HG02678 (cell line): Measurements from ENCODE around the gene RUBCN.
A peak's percentile ranks its signal among the peaks of the same experiment; 100 is the strongest.
"Not testable (repeated sequence)": the region's sequence is repeated elsewhere in the genome, so short reads cannot be mapped to it uniquely, and the experiment has no call there.

Source experiments
- ATAC-seq: cut with Tn5 transposase; IDR thresholded peaks from one replicate; pipeline ENCODE4 v1.9.1; 2021; ENCODE audit warnings: mild to moderate bottlenecking, moderate library complexity; ENCODE audit not compliant: unreplicated experiment

The RUBCN gene

DNA sequence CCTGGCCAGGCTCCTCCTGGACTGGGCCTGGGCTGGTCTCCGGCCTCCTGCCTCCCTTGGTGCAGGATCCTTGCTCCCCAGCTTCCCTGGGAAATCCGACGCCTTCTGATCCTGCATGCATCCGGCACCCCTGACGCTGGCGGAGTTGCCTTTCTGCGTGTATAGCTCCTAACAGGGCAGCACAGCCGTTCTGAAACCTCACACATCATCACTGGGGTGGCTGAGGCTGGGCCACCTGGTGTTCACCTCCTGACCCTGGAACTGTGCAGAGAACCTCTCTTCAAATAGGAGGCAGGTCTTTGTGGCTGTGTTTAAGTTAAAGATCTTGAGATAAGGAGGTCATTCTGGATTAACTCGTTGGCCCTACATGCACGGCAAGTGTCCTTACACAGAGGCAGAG is 77.6 kb downstream of the RUBCN start:
- ATAC-seq, result peak; percentile 65

DNA sequence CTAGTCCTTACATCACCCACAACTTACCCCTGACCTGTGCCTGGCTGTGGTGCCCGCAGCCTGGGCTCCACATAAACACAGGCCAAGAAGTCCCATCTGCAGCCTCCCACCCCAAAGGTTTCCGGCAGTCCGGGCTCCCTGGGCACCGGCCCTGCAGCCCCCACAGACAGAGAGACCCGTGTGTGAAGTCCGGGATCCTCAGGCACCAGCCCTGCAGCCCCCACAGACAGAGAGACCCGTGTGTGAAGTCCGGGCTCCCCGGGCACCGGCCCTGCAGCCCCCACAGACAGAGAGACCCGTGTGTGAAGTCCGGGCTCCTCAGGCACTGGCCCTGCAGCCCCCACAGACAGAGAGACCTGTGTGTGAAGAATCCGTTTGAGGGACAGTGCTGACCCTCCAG is 78.0 kb downstream of the RUBCN start:
- ATAC-seq, result not testable (repeated sequence)

DNA sequence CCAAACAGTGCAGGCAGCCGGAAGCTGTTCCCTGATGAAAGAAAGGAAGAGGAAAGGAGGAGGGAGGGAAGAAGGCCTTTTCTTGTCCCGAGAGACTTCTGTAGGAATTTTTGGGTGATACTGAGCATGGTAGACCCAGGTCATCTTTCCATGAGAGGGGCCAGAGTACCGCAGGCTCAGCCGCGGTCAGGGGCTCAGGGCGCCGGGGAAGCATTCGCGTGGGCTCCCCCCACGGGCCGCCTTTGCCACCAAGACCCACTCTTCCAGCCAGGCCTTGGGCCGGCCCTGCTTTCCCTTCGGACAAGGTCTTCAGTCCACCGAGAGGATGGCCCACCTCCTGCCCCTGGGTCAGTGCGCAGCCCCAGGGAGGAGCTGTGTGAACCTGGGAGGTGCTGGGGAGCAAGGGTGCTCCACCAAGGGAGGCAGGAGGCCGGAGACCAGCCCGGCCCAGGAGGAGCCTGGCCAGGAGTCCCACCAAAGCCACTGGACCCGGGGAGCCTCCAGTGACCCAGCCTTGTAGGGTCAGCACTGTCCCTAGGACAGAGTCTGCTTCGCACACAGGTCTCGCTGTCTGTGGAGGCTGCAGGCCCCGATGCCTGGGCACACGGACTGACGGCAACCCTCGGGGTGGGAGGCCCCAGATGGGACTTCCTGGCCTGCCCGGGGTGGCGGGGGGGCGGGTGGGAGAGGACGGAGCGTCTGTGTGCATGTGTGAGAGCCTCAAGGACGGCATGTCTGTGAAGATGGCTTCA is 79.0 kb downstream of the RUBCN start:
- ATAC-seq, result not testable (repeated sequence)

DNA sequence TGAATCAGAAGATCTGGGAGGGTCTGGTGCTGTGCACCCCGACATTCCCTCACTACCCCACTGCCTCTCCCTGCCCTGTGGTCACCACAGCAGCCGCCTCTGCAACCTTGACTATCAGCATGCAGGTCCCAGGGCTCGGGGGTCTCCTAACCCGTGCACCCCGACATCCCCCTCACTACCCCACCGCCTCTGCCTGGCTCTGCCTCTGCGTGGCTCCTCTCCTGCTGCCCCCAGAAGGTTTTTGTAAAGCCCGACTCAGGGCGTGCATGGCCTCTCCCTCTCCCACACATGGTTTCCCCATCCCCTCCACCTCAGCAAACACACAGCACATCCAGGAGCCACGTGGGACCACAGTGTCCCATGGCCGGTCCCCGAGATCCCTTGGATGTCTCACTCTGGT is 79.7 kb downstream of the RUBCN start:
- ATAC-seq, result not testable (repeated sequence)

DNA sequence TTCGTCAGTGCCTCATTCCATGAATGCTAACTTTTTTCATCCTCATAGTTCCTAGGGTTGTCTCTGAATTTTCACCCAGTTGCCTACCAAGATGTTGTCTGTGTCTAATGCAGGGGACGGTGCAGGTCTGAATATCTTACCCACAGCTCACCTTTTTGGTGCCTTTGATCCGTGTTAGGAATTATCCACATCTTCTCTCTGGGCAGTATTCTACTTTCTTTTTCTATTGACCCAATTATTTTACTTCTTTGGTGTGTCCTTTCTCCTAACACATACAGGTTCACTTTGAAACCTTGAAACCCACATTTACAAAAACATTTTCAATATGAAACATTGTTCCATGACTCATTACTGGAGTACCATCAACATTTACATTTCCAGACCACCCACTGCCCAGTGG is 80.6 kb downstream of the RUBCN start:
- ATAC-seq, result not testable (repeated sequence)

DNA sequence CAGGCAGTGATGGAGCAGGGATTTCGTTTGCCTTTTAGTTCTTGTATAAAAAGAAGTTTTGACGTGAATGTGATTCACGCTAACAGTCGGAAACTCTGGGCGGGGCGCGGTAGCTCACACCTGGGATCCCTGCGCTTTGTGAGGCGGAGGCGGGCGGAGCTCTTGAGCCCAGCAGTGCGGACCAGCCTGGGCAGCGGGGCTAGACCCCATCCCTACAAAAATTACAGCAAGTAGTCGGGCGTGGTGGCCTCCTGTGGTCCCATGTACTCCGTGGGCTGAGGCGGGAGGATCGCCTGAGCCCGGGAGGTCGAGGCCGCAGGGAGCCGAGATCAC is 81.7 kb downstream of the RUBCN start:
- peak; percentile 21 for ATAC-seq

DNA sequence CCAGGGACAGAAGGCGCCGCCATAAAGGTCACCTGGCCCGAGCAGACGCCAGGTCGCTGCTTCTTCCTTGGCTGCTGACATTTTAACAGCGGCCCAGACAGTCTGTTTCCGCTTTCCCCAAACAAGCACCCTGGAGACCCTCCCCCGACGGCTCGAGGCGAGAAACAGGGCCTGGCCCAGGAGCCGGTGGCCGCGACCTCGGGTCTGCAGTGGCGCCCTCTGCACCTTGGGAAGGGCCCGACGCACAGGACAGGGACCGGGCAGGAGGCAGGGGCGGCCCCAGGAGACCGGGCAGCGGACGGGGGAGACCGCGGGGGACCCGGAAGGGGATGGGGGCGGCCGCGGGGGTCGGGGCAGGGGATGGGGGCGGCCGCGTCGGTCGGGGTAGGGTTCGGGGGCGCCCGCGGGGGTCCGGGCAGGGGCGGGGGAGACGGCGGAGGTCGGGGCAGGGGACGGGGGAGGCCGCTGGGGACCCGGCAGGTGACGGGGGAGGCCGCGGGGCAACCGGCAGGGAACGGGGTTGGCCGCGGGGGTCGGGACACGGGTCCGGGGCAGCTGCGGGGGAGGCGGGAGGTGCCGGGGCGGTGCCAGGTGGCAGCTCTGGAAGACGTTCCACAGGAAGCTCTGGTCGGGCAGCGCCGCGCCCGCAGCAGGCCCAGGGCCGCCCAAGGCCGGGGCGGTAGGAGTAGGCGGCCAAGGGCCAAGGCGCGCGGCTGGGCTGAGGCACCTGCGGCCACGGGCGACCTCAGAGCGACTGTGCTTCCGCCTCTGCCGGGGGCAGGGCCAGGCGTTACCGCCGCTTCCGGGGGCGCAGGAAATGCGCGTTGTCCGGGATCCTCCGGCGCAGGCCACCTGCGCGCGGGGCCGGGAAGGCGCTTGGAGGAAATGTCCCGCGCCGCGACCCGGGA is 82.4 kb downstream of the RUBCN start:
- ATAC-seq, result peak; percentile 87

DNA sequence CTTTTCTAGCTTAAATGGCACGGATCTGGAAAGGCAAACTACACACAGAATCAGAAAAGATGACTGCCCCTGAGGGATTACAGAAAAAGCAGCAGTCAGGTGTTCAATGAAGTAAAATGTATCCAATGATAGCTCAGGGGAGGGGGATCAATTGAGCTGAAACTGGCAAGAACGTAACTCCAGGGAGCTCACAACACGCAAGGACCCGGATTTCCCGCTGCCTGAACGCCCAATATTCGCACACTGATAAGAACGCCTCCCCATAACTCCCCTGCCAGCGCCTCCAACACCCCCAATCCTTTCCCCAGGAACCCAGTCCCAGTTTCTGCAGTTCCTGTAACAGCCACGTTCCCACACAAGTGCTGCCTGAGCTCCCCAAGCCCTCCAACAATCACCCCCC is 83.8 kb downstream of the RUBCN start:
- not testable (repeated sequence) for ATAC-seq

DNA sequence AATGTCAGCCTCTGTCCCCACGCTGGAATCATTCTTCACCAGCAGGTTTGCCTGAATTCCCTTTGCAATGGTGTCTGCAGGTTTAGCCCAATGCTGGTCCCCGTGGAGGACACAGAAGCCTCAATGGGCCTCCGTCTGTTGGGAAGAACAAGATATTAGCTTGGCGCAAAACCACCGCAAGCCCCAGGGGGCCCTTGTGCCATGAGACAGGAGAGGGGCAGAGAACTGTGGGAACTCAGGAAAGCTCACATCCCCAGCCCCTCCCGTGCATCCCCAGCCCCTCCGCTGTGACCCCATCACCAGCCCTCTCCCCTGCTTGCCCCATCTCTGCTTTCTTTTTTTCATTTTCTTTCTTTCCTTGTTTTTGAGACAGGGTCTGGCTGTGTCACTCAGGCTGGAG is 89.1 kb downstream of the RUBCN start:
- ATAC-seq, result not testable (repeated sequence)

DNA sequence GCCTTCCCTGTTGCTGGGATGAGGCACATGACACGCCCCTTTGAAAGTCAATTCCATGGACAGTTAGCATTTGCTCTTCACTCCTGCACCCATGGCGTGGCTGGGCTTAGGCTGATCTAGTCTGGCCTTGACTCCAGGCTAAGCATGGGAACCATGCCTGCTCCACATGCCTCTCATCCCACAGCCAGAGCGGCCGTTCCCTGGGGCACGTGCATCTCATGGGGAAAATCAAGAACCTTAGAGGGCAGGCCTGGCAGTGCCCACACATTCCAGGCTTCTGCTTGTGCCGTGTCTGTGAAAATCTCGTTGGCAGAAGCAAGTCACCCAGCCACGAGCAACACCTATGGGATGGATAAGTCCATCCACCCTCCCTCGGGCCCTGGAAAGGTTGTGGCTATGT is 89.5 kb downstream of the RUBCN start:
- ATAC-seq, result not testable (repeated sequence)

DNA sequence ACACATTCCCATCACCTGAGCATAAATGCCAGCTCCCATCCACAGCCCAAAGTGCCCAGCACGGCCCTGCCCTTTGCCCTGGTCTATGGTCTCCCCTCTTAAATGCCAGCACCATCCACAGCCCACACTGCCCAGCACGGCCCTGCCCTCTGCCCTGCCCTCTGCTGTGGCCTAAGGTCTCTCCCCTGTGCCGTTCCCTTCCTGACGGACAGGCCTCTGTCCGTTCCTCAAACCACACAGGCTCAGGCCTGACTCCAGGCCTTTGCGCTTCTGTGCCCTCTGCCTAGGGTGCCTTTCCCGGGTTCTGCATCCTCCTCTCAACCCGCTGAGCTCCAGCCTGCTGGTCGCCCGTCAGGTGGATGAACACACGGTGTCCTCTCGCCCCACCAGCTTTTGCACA is 90.4 kb downstream of the RUBCN start:
- ATAC-seq, result not testable (repeated sequence)

DNA sequence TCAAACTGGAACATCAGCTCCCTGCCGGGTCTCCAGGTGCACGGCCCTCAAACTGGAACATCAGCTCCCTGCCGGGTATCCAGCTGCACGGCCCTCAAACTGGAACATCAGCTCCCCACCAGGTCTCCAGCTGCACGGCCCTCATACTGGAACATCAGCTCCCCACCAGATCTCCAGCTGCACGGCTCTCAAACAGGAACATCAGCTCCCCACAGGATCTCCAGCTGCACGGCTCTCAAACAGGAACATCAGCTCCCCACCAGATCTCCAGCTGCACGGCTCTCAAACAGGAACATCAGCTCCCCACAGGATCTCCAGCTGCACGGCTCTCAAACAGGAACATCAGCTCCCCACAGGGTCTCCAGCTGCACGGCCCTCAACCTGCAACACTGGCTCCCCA is 99.1 kb downstream of the RUBCN start:
- not testable (repeated sequence) for ATAC-seq

DNA sequence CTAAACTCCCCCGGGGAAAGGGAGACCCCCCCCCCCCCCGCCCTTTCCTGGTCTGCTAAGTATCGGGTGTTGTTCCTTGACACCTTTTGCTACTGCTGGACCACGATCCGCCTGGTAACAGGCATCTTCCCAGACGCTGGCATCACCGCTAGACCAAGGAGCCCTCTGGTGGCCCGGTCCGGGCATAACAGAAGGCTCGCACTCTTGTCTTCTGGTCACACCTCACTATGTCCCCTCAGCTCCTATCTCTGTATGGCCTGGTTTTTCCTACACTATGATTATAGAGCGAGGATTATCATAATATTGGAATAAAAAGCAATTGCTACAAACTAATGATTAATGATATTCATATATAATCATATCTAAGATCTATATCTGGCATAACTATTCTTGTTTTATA is 104.7 kb downstream of the RUBCN start:
- not testable (repeated sequence) for ATAC-seq

DNA sequence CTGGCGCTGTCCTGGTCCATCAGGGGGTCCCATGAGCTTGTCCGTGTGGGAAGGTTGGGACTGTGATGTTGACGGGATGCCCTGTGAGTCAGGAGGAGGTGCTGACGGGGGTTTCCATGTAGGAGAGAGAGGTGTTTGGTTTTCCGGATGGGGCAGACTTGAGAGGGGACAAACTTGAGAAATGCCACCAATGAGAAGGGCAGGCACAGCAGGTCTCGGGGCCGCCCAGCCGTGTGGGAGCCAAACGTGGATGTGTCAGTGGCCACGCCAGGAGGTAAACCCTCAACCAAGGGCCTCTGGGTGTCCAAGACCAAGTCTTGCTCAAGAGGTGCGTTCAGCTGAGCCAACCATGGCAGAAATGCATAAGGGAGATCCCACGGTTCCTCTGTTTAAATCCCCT is 105.9 kb downstream of the RUBCN start:
- ATAC-seq, result not testable (repeated sequence)

DNA sequence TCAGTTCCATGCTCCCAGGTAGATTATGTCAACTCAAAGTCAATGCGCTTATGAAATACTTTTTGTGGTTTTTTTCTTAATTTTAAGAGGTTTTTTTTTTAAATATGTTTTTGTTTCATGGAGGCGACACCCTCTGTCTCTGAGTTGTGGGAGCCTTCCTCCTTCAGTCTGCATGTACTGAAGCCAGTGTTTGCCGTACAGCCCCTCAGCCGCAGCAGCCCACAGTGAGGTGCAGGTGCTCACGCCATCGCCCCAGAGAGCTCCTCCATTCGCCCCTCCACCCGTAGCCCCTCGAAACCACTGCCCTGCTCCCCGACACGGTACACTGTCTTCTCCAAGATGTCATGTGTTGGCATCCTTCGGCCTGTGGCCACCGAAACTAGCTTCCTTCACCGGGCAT is 107.4 kb downstream of the RUBCN start:
- not testable (repeated sequence) for ATAC-seq

DNA sequence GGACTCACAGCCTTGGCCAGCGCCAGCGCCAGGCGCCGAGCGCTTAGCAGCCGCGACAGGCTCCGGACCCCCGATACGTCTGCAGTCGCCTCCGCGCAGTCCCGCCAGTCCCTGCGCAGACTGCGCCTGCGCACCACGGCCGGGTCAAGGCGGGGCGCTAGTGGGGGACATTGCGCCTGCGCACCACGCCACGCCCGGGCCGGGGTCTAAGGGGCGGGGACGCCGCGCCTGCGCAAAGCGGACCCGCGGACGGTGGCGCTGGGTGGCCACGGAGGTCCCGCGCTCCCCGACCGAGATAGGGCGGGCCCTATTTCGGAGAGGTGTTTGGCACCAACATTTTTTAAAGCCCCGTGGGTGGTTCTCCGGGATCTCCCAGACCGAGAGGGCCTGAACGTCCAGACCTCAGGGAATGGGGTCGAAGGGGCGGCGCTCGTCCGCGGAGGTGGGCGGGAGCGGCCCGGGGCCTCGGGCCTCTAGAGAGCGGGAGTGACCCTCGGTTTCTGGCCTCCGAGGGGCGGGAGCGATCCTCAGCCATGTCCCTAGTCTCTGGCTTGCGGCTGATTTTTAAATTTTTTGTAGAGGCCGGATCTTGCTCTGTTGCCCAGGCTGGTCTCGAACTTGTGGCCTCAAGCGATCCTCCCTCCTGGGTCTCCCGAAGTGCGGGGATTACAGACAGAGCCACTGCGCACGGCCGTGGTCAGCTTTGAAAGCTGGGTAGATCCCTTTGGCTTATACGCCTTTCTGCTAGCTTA is 108.8 kb downstream of the RUBCN start:
- peak; percentile 91 for ATAC-seq

DNA sequence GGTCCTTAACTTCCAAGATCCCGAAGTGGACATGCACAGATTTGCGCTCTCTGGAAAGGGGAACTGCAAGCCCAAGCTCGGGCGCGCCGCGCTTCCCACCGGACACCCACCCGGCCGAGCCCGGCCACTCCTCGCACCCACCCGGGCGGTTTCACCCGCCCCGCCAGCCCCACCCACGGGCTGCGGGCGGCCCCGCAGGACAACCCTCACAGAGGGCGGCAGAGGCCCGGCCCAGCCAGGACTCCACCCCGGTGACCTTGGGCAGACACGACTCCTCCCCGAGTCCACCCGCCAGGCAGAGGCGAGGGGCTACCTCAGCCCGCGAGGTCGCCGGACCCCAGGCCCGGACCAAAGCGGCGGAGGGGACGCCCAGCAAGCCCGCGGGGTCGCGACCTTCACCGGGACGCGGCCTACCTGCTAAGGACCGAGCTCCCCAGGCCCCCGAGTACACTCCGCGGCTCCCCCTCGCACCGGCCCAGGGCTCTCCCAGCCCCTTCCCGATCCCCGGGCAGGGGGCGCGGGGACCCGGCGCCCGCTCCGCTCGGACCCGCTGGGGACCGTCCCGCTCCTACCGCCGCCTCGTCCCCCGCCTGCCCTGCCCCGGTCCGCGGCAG is 109.4 kb downstream of the RUBCN start:
- peak; percentile 47 for ATAC-seq

DNA sequence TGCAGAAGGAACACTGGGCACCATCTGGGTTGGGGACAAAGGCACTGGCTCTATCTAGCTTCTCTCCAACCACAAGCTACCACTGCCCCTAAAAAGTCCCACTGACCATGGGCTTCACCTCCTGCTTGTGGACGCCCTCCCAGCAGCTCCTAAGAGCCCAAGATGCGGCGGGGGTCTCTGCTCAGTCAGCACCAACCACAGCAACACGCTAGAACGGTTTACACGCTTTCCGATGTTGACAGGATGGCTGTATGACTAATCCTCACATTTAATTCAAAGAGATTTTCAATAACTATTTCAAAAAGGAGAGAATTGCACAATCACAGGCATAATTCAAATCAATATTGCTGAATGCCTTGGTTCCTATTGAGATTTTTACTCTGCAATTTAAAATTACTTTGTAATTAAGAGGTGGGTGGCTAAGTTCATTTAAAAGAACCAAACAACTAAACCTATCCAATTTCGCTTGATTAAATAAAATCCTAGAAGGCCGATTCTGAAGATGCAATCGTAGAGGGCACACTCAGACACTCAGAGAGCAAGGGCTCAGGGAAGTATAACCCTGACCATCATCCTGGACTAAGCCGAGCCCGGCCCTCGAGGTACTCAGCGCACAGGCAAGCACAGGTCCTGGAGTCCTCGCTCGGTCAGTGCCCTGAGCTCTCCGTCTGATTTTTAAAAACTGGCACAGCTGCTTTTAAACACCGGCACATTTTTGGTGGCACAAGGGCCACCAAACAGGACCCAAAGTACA is 110.1 kb downstream of the RUBCN start:
- not testable (repeated sequence) for ATAC-seq

DNA sequence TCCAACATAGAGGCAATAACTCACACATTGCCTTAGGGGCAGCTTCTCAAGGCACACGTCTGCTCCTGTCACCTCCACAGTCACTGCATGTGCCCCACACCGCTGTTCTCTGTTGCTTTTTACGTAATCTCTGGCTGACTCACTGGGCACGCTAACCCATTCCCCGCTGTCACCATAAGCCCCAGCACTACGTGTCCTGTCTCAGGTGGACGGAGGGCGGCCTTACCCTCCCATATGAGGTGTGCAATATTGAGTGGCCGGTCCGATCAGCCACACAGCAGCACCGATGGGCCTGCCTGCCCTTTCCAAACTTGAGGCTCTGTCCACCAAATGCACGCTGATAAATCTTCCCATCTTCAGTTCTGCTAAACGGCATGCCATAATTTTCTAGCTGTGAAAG is 115.2 kb downstream of the RUBCN start:
- not testable (repeated sequence) for ATAC-seq
